Naive B cell (primary cell): ENCODE data around the gene HK1. TPM values are rescaled to one million over a fixed set of nuclear protein-coding genes. Genes with fewer than 3 reads are reported as not detected.

Experiments
- ATAC-seq, 2 donors: fragments of 150-1000 bp; cut with Tn5 transposase; 2 replicates each; pipeline ENCODE4 v1.10.0; 2021; ENCODE audit warnings: low read depth in 2 of 2, mild to moderate bottlenecking in 2 of 2, moderate library complexity in 2 of 2
- DNase-seq: peaks from one replicate; pipeline ENCODE4 v3.0.0; 2022
- H3K27ac Mint-ChIP-seq, 6 donors: one replicate each; pipeline ENCODE4 v1.8.0; 2020 to 2022; ENCODE audit warnings: mild to moderate bottlenecking in 6 of 6, mixed read lengths in 6 of 6, moderate library complexity in 5 of 6, inconsistent platforms in 2 of 6
- H3K27me3 Mint-ChIP-seq, 3 donors: one replicate each; pipeline ENCODE4 v1.8.0; 2021 to 2022; ENCODE audit warnings: mixed read lengths in 3 of 3, mild to moderate bottlenecking in 1 of 3
- H3K36me3 Mint-ChIP-seq, 2 donors: one replicate each; pipeline ENCODE4 v1.8.0; 2020 to 2022; ENCODE audit warnings: mixed read lengths in 2 of 2, inconsistent platforms in 1 of 2, mild to moderate bottlenecking in 1 of 2
- H3K4me1 Mint-ChIP-seq, 3 donors: one replicate each; pipeline ENCODE4 v1.8.0; 2020 to 2022; ENCODE audit warnings: mixed read lengths in 3 of 3, inconsistent platforms in 1 of 3, mild to moderate bottlenecking in 1 of 3, moderate library complexity in 1 of 3
- H3K4me3 Mint-ChIP-seq, 8 donors: one replicate each; pipeline ENCODE4 v1.8.0; 2020 to 2022; ENCODE audit warnings: mild to moderate bottlenecking in 8 of 8, mixed read lengths in 8 of 8, moderate library complexity in 8 of 8, inconsistent platforms in 2 of 8
- H3K9me3 Mint-ChIP-seq, 7 donors: one replicate each; pipeline ENCODE4 v1.8.0; 2020 to 2022; ENCODE audit warnings: mixed read lengths in 7 of 7, mild to moderate bottlenecking in 5 of 7, inconsistent platforms in 2 of 7, moderate library complexity in 1 of 7
- polyA plus RNA-seq, 6 donors: library from polyadenylated mRNA; unstranded; fragments of 300-500 nt; fragmentation: Illumina TruSeq; gene quantifications; one replicate each; pipeline ENCODE4 v1.2.3, GENCODE V29; 2021; ENCODE audit warnings: low read depth in 6 of 6

The HK1 gene
- polyA plus RNA-seq, 6 donors from 2014 or later, result 45.7 to 71.0 (median 59.3) TPM

- peaks cover 19 to 30% (median 22%) of the 10 kb centered on the region in 3 donors for H3K27me3 Mint-ChIP-seq
- DNase-seq (no peak), ATAC-seq (no peak)
- H3K9me3 Mint-ChIP-seq, result peaks cover 0 to 4% (median 0%) of the 10 kb centered on the region in 7 donors
- no peak overlapping the region for H3K27ac Mint-ChIP-seq
- H3K4me1 Mint-ChIP-seq, result peaks cover 10 to 25% (median 22%) of the 10 kb centered on the region in 3 donors
- H3K4me3 Mint-ChIP-seq, result peak overlapping the region in 1 of 8 donors; percentile 42
- no peaks in the 10 kb centered on the region for H3K36me3 Mint-ChIP-seq
These were observed 136.0 kb downstream of the HK1 start for GRCh38 chr10:69414036-69415018.

DNA sequence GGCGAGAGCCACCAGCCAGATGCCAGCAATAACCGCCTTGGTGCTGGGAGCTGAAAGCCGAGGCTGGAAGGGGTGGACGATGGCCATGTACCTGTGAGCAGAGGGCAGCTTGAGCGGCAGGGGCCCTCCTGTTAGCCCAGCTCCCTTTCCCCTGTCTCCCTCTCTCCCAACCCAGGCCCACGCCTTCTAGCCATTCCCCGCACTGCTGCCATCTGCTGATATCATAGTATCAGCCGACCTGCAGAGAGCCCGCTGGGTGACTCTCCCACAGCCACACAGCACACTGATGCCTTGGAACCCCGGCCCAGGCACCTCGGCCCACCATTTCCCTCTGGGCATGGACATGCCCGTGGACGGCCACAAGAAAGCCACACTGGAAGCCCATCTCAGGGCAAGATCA, 136.8 kb downstream of the HK1 start:
- no peak overlapping the region for H3K27ac Mint-ChIP-seq
- no peak for ATAC-seq

DNA sequence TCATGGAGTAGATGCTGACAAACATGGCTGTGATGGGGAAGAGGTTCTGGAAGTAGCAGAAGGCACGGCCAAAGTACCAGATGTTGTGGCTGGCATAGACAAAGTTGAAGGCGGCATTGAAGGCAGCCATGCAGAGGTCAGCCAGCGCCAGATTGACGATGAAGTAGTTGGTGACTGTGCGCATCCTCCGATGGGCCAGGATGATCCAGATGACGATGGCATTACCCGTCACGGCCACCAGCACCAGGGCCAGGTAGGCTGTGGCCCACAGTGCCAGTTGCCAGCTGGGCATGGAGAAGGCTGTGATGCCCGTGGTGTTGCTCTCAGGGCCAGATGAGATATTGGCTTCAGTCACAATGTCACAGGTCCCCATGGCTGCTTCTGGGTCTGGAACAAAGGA, 137.7 kb downstream of the HK1 start:
- H3K36me3 Mint-ChIP-seq, result no peaks in the 10 kb centered on the region
- H3K4me3 Mint-ChIP-seq, result no peak overlapping the region
- ATAC-seq (no peak), DNase-seq (no peak)
- no peak overlapping the region for H3K27ac Mint-ChIP-seq
- H3K9me3 Mint-ChIP-seq, result no peaks in the 10 kb centered on the region
- H3K4me1 Mint-ChIP-seq, result peaks cover under 1 to 15% (median 7%) of the 10 kb centered on the region in 3 donors
- H3K27me3 Mint-ChIP-seq, result peaks cover 21 to 30% (median 27%) of the 10 kb centered on the region in 3 donors

More for the DNA sequence above, 136.8 kb downstream of the HK1 start:
- H3K4me3 Mint-ChIP-seq, result no peak overlapping the region
- no peaks in the 10 kb centered on the region for H3K36me3 Mint-ChIP-seq
- peaks cover 0 to 4% (median 0%) of the 10 kb centered on the region in 7 donors for H3K9me3 Mint-ChIP-seq
- H3K27me3 Mint-ChIP-seq, result peaks cover 20 to 30% (median 27%) of the 10 kb centered on the region in 3 donors
- DNase-seq, result no peak
- peaks cover 6 to 22% (median 16%) of the 10 kb centered on the region in 3 donors for H3K4me1 Mint-ChIP-seq

GRCh38 chr10:69416695-69417094, 138.4 kb downstream of the HK1 start, which contains the start of gene TACR2:
TSS of gene TACR2 (minus strand) at chr10:69416918. CDS start at chr10:69416323, 595 bp downstream.
- Mint-ChIP-seq H3K4me3 (no peak within 1 kb of the TSS), H3K36me3 (no peaks in the 10 kb centered on the region), H3K27ac (no peak within 1 kb of the TSS), H3K4me1 (peaks cover 0 to 7% (median 5%) of the 10 kb centered on the region in 3 donors), H3K27me3 (peaks cover 21 to 31% (median 29%) of the 10 kb centered on the region in 3 donors), H3K9me3 (no peaks in the 10 kb centered on the region)
- ATAC-seq (no peak), DNase-seq (no peak)

DNA sequence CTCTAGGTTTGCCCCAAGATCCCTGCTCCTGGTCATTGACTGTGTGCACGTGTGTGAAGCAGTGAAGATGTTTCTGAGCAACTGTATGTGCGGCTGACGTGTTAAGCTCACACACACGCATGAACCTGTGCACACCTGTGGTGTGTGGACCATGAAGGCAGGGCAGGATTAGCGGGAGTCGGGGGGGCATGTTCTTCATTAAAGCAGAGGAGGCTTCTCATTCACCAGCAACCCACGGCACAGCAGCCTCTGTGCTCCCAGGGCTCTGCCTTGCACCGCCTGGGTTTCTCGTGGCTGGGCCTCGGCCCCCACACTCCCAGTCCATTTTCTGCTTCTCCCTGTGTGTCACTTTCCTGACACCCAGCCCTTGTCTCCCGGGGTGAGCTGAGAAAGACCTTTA, 139.2 kb downstream of the HK1 start:
- no peak for DNase-seq
- H3K4me1 Mint-ChIP-seq, result peaks cover 0 to 6% (median 5%) of the 10 kb centered on the region in 3 donors
- no peak overlapping the region for H3K4me3 Mint-ChIP-seq
- H3K27me3 Mint-ChIP-seq, result peaks cover 21 to 38% (median 35%) of the 10 kb centered on the region in 3 donors
- no peaks in the 10 kb centered on the region for H3K9me3 Mint-ChIP-seq
- no peak overlapping the region for H3K27ac Mint-ChIP-seq
- no peaks in the 10 kb centered on the region for H3K36me3 Mint-ChIP-seq
- no peak for ATAC-seq

- Mint-ChIP-seq H3K27ac (peak overlapping the region in 1 of 6 donors; percentile 24), H3K4me3 (no peak overlapping the region)
These were observed 139.9 kb downstream of the HK1 start for GRCh38 chr10:69418052-69418752.

DNA sequence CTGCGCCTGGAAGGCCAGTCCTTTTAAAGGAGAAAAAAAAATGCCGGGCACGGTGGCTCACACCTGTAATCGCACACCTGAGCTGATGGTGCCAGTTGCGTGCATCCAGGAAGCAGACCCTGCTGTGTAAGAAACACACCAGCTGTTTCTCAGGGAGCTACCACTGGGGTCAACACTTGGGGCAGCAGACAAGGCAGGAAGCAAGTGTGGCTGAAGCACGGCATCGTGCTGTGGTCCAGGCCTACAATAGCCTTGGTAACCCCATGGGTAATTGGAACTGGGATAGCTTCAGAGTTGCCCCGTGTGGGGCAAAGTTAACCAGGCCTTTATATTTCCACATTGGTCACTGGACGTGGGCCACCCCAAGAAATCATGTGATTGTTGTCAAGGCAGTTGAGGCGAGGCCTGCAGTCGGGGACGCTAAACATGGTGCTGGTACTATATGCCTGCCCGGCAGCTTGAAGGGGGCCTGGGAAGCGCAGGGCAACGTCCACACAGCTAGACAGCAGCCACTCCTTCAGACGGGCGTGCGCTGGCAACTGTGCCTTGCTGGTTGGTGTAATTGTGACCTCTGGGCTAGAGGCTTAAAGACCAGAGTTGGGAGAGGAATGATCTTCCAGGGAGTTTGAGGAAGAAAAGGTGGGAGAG, 140.9 kb downstream of the HK1 start:
- H3K36me3 Mint-ChIP-seq, result no peaks in the 10 kb centered on the region
- H3K27me3 Mint-ChIP-seq, result peaks cover 17 to 35% (median 31%) of the 10 kb centered on the region in 3 donors
- peaks cover 3 to 6% (median 5%) of the 10 kb centered on the region in 3 donors for H3K4me1 Mint-ChIP-seq
- H3K27ac Mint-ChIP-seq, result no peak overlapping the region
- H3K4me3 Mint-ChIP-seq, result no peak overlapping the region
- no peak for ATAC-seq
- DNase-seq, result no peak
- no peaks in the 10 kb centered on the region for H3K9me3 Mint-ChIP-seq

More at GRCh38 chr10:69418052-69418752, 139.9 kb downstream of the HK1 start:
- H3K36me3 Mint-ChIP-seq, result no peaks in the 10 kb centered on the region
- H3K27me3 Mint-ChIP-seq, result peaks cover 20 to 35% (median 35%) of the 10 kb centered on the region in 3 donors
- peaks cover 0 to 3% (median 2%) of the 10 kb centered on the region in 3 donors for H3K4me1 Mint-ChIP-seq
- no peak for ATAC-seq
- H3K9me3 Mint-ChIP-seq, result no peaks in the 10 kb centered on the region
- DNase-seq, result no peak

GRCh38 chr10:69419744-69420126, 141.4 kb downstream of the HK1 start:
- Mint-ChIP-seq H3K36me3 (no peaks in the 10 kb centered on the region), H3K27me3 (peaks cover 14 to 31% (median 27%) of the 10 kb centered on the region in 3 donors), H3K27ac (no peak overlapping the region), H3K4me3 (no peak overlapping the region), H3K9me3 (no peaks in the 10 kb centered on the region), H3K4me1 (peaks cover 5 to 6% (median 6%) of the 10 kb centered on the region in 3 donors)
- DNase-seq (no peak), ATAC-seq (no peak)

GRCh38 chr10:69421611-69422308, 143.5 kb downstream of the HK1 start:
- H3K4me1 Mint-ChIP-seq, result peaks cover 5 to 6% (median 6%) of the 10 kb centered on the region in 3 donors
- DNase-seq, result no peak
- peaks cover 0 to 2% (median 0%) of the 10 kb centered on the region in 7 donors for H3K9me3 Mint-ChIP-seq
- no peak overlapping the region for H3K27ac Mint-ChIP-seq
- ATAC-seq, result no peak
- no peak overlapping the region for H3K4me3 Mint-ChIP-seq
- H3K27me3 Mint-ChIP-seq, result peaks cover 5 to 16% (median 8%) of the 10 kb centered on the region in 3 donors
- no peaks in the 10 kb centered on the region for H3K36me3 Mint-ChIP-seq

- peaks cover 0 to 2% (median 0%) of the 10 kb centered on the region in 7 donors for H3K9me3 Mint-ChIP-seq
- no peaks in the 10 kb centered on the region for H3K36me3 Mint-ChIP-seq
- peaks cover 5 to 16% (median 8%) of the 10 kb centered on the region in 3 donors for H3K27me3 Mint-ChIP-seq
- no peak overlapping the region for H3K4me3 Mint-ChIP-seq
- ATAC-seq (no peak), DNase-seq (no peak)
- H3K4me1 Mint-ChIP-seq, result peaks cover 5 to 6% (median 6%) of the 10 kb centered on the region in 3 donors
- no peak overlapping the region for H3K27ac Mint-ChIP-seq
These were observed 144.4 kb downstream of the HK1 start for GRCh38 chr10:69422676-69423075.

GRCh38 chr10:69425041-69425440, 146.7 kb downstream of the HK1 start:
- H3K9me3 Mint-ChIP-seq, result peaks cover 0 to 2% (median 0%) of the 10 kb centered on the region in 7 donors
- ATAC-seq, result no peak
- peaks cover 5 to 6% (median 6%) of the 10 kb centered on the region in 3 donors for H3K4me1 Mint-ChIP-seq
- H3K27ac Mint-ChIP-seq, result peak overlapping the region in 1 of 6 donors; percentile 36
- H3K36me3 Mint-ChIP-seq, result no peaks in the 10 kb centered on the region
- peaks cover 1 to 8% (median 8%) of the 10 kb centered on the region in 3 donors for H3K27me3 Mint-ChIP-seq
- H3K4me3 Mint-ChIP-seq, result no peak overlapping the region
- DNase-seq, result no peak

DNA sequence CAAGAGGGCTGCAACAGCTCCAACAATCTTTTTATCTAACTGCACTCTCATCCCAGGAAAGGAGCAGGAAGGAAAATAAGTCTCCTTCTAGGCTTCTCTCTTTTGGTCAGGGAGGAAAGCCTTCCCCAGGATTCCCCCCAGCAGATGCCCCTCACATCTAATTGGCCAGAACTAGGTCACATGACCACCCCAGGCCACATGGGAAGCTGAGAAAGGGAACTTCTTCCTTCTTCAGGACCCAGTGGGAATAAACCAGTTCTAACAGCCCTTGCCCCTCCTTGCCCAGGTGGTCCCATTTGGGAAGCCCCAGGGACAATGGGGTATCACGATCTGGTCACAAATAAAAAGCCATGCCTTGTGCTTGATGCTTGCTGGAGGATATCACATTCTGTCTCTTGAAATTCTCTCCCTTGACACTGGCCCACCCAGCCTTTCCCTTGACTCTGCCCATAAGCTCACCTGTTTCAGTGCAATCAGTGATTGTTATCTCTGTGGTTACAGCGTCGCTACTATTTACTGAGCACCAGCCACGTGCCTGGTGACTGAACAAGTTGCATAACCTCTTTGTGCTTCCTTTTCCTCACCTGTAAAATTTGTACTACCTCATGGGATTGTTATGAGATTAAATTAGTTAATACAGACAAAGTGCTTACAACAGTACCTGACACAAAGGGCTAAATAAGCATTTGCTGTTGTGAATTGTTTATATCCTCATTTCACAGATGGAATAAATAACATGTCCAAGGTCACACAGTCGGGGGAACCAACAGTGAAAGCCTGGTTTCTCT, 147.4 kb downstream of the HK1 start:
- no peak overlapping the region for H3K4me3 Mint-ChIP-seq
- ATAC-seq, result peak in 1 of 2 donors; percentile 32
- H3K27me3 Mint-ChIP-seq, result peaks cover 0 to 8% (median 8%) of the 10 kb centered on the region in 3 donors
- DNase-seq, result no peak
- peaks cover 5 to 6% (median 6%) of the 10 kb centered on the region in 3 donors for H3K4me1 Mint-ChIP-seq
- peak overlapping the region in 2 of 6 donors; percentile 23 to 50 for H3K27ac Mint-ChIP-seq
- H3K9me3 Mint-ChIP-seq, result peaks cover 0 to 2% (median 0%) of the 10 kb centered on the region in 7 donors
- H3K36me3 Mint-ChIP-seq, result no peaks in the 10 kb centered on the region
